ENCODE results near the gene POR. TPM values are rescaled to one million over a fixed set of nuclear protein-coding genes. Genes with fewer than 3 reads are reported as not detected.

POR gene
- 101 to 167 TPM (median 157 TPM) in 5 replicates for total RNA-seq (2022; extraction: Qiagen RNA extraction)

GRCh38 chr7:75914655-75915415 lies at the start of gene POR:
TSS of gene POR (plus strand) at chr7:75915155. CDS start at chr7:75954002, 38,847 bp downstream.

GRCh38 chr7:75878769-75879611 lies 36.0 kb upstream of the POR start, which contains the start of gene RHBDD2:
TSS of gene RHBDD2 (plus strand) at chr7:75879034. CDS start at chr7:75879083, 49 bp downstream.

GRCh38 chr7:75994388-75995051 lies 79.6 kb downstream of the POR start, which contains the start of gene TMEM120A:
TSS of gene TMEM120A (minus strand) at chr7:75994595. CDS start at chr7:75994570, 25 bp downstream.

Other genes with a start within 250 kb of the POR start
- gene HIP1, start 176.2 kb upstream of the POR start, total RNA-seq (2022; extraction: Qiagen RNA extraction) = 20.0 to 30.9 TPM (median 30.0 TPM) in 5 replicates
- gene CCL26, start 142.9 kb upstream of the POR start, total RNA-seq (2022; extraction: Qiagen RNA extraction) = 6.7 to 11.1 TPM (median 7.7 TPM) in 5 replicates
- not detected in 5 replicates for gene CCL24, start 101.3 kb upstream of the POR start, total RNA-seq (2022; extraction: Qiagen RNA extraction)
- gene RHBDD2, start 36.1 kb upstream of the POR start, total RNA-seq (2022; extraction: Qiagen RNA extraction) = 73.7 to 95.1 TPM (median 91.9 TPM) in 5 replicates
- gene TMEM120A, start 79.4 kb downstream of the POR start, total RNA-seq (2022; extraction: Qiagen RNA extraction) = 37.7 to 48.3 TPM (median 45.4 TPM) in 5 replicates
- gene STYXL1, start 132.8 kb downstream of the POR start, total RNA-seq (2022; extraction: Qiagen RNA extraction) = 43.8 to 50.8 TPM (median 47.0 TPM) in 5 replicates
- gene MDH2, start 133.0 kb downstream of the POR start, total RNA-seq (2022; extraction: Qiagen RNA extraction) = 337 to 442 TPM (median 409 TPM) in 5 replicates